Measurements from ENCODE around the gene SOCS2.

The SOCS2 gene

GRCh38 chr12:93536766-93537488 lies 35.5 kb upstream of the SOCS2 start:
- no peaks in the 10 kb centered on the region for H3K27me3 ChIP-seq (ENCODE audit: insufficient read depth, insufficient read length)
- no peaks in the 10 kb centered on the region for H3K4me1 ChIP-seq (ENCODE audit: insufficient read depth, insufficient read length)
- no peaks in the 10 kb centered on the region for H3K9me3 ChIP-seq (ENCODE audit: insufficient read depth, low read length)
- no peak for DNase-seq (ENCODE audit: low read depth, low spot score)
- TF ChIP-seq SUZ12 (IDR thresholded peaks at IDR 0.05; ENCODE audit: extremely low read depth, insufficient read depth, insufficient read length): no peak
- TF ChIP-seq ZNF274 (IDR thresholded peaks at IDR 0.05; ENCODE audit: low read depth, low read length): no peak
- TF ChIP-seq YY1 (IDR thresholded peaks at IDR 0.05; ENCODE audit: insufficient read depth, insufficient read length): no peak
- H3K36me3 ChIP-seq (ENCODE audit: insufficient read depth, insufficient read length, low read length): no peaks in the 10 kb centered on the region
- no peak overlapping the region for H3K4me3 ChIP-seq (ENCODE audit: insufficient read length, low read depth)
- H3K9ac ChIP-seq (ENCODE audit: insufficient read length, low read depth): no peak overlapping the region

GRCh38 chr12:93537769-93538168 lies 34.7 kb upstream of the SOCS2 start:
- Histone ChIP-seq H3K4me3 (ENCODE audit: insufficient read length, low read depth) (no peak overlapping the region), H3K36me3 (ENCODE audit: insufficient read depth, insufficient read length, low read length) (no peaks in the 10 kb centered on the region), H3K27me3 (ENCODE audit: insufficient read depth, insufficient read length) (no peaks in the 10 kb centered on the region), H3K9me3 (ENCODE audit: insufficient read depth, low read length) (no peaks in the 10 kb centered on the region), H3K9ac (ENCODE audit: insufficient read length, low read depth) (no peak overlapping the region), H3K4me1 (ENCODE audit: insufficient read depth, insufficient read length) (no peaks in the 10 kb centered on the region)
- DNase-seq (ENCODE audit: low read depth, low spot score): no peak
- TF ChIP-seq ZNF274 (IDR thresholded peaks at IDR 0.05; ENCODE audit: low read depth, low read length) (no peak), SUZ12 (IDR thresholded peaks at IDR 0.05; ENCODE audit: extremely low read depth, insufficient read depth, insufficient read length) (no peak), YY1 (IDR thresholded peaks at IDR 0.05; ENCODE audit: insufficient read depth, insufficient read length) (no peak)

- no peak for DNase-seq (ENCODE audit: low read depth, low spot score)
- Histone ChIP-seq H3K4me1 (ENCODE audit: insufficient read depth, insufficient read length) (no peaks in the 10 kb centered on the region), H3K36me3 (ENCODE audit: insufficient read depth, insufficient read length, low read length) (peaks cover under 1% of the 10 kb centered on the region), H3K9me3 (ENCODE audit: insufficient read depth, low read length) (no peaks in the 10 kb centered on the region), H3K4me3 (ENCODE audit: insufficient read length, low read depth) (no peak overlapping the region), H3K9ac (ENCODE audit: insufficient read length, low read depth) (no peak overlapping the region), H3K27me3 (ENCODE audit: insufficient read depth, insufficient read length) (no peaks in the 10 kb centered on the region)
- TF ChIP-seq YY1 (IDR thresholded peaks at IDR 0.05; ENCODE audit: insufficient read depth, insufficient read length) (no peak), SUZ12 (IDR thresholded peaks at IDR 0.05; ENCODE audit: extremely low read depth, insufficient read depth, insufficient read length) (no peak), ZNF274 (IDR thresholded peaks at IDR 0.05; ENCODE audit: low read depth, low read length) (no peak)
Observed at GRCh38 chr12:93539821-93540220, 32.7 kb upstream of the SOCS2 start.

GRCh38 chr12:93540466-93540865 lies 32.0 kb upstream of the SOCS2 start:
- no peak for DNase-seq (ENCODE audit: low read depth, low spot score)
- H3K9ac ChIP-seq (ENCODE audit: insufficient read length, low read depth): no peak overlapping the region
- no peak for TF ChIP-seq SUZ12 (IDR thresholded peaks at IDR 0.05; ENCODE audit: extremely low read depth, insufficient read depth, insufficient read length)
- no peak for TF ChIP-seq ZNF274 (IDR thresholded peaks at IDR 0.05; ENCODE audit: low read depth, low read length)
- TF ChIP-seq YY1 (IDR thresholded peaks at IDR 0.05; ENCODE audit: insufficient read depth, insufficient read length): no peak

GRCh38 chr12:93541578-93542225 lies 30.8 kb upstream of the SOCS2 start:
- Histone ChIP-seq H3K36me3 (ENCODE audit: insufficient read depth, insufficient read length, low read length) (peaks cover 4% of the 10 kb centered on the region), H3K9ac (ENCODE audit: insufficient read length, low read depth) (no peak overlapping the region), H3K4me1 (ENCODE audit: insufficient read depth, insufficient read length) (no peaks in the 10 kb centered on the region), H3K9me3 (ENCODE audit: insufficient read depth, low read length) (no peaks in the 10 kb centered on the region), H3K27me3 (ENCODE audit: insufficient read depth, insufficient read length) (no peaks in the 10 kb centered on the region), H3K4me3 (ENCODE audit: insufficient read length, low read depth) (no peak overlapping the region)
- DNase-seq (ENCODE audit: low read depth, low spot score): no peak
- TF ChIP-seq YY1 (IDR thresholded peaks at IDR 0.05; ENCODE audit: insufficient read depth, insufficient read length) (no peak), ZNF274 (IDR thresholded peaks at IDR 0.05; ENCODE audit: low read depth, low read length) (no peak), SUZ12 (IDR thresholded peaks at IDR 0.05; ENCODE audit: extremely low read depth, insufficient read depth, insufficient read length) (no peak)

More at GRCh38 chr12:93540466-93540865, 32.0 kb upstream of the SOCS2 start:
- Histone ChIP-seq H3K4me3 (ENCODE audit: insufficient read length, low read depth) (no peak overlapping the region), H3K27me3 (ENCODE audit: insufficient read depth, insufficient read length) (no peaks in the 10 kb centered on the region), H3K9me3 (ENCODE audit: insufficient read depth, low read length) (no peaks in the 10 kb centered on the region), H3K4me1 (ENCODE audit: insufficient read depth, insufficient read length) (no peaks in the 10 kb centered on the region), H3K36me3 (ENCODE audit: insufficient read depth, insufficient read length, low read length) (peaks cover 4% of the 10 kb centered on the region)

GRCh38 chr12:93547778-93548177 lies 24.7 kb upstream of the SOCS2 start:
- DNase-seq (ENCODE audit: low read depth, low spot score): no peak
- no peaks in the 10 kb centered on the region for H3K27me3 ChIP-seq (ENCODE audit: insufficient read depth, insufficient read length)
- H3K9ac ChIP-seq (ENCODE audit: insufficient read length, low read depth): no peak overlapping the region
- H3K36me3 ChIP-seq (ENCODE audit: insufficient read depth, insufficient read length, low read length): peaks cover 4% of the 10 kb centered on the region
- TF ChIP-seq ZNF274 (IDR thresholded peaks at IDR 0.05; ENCODE audit: low read depth, low read length): no peak
- no peak for TF ChIP-seq YY1 (IDR thresholded peaks at IDR 0.05; ENCODE audit: insufficient read depth, insufficient read length)
- TF ChIP-seq SUZ12 (IDR thresholded peaks at IDR 0.05; ENCODE audit: extremely low read depth, insufficient read depth, insufficient read length): no peak
- no peaks in the 10 kb centered on the region for H3K4me1 ChIP-seq (ENCODE audit: insufficient read depth, insufficient read length)
- H3K4me3 ChIP-seq (ENCODE audit: insufficient read length, low read depth): no peak overlapping the region
- H3K9me3 ChIP-seq (ENCODE audit: insufficient read depth, low read length): no peaks in the 10 kb centered on the region

- no peak for TF ChIP-seq YY1 (IDR thresholded peaks at IDR 0.05; ENCODE audit: insufficient read depth, insufficient read length)
- no peak for TF ChIP-seq SUZ12 (IDR thresholded peaks at IDR 0.05; ENCODE audit: extremely low read depth, insufficient read depth, insufficient read length)
- no peak for TF ChIP-seq ZNF274 (IDR thresholded peaks at IDR 0.05; ENCODE audit: low read depth, low read length)
- H3K4me3 ChIP-seq (ENCODE audit: insufficient read length, low read depth): no peak overlapping the region
- no peaks in the 10 kb centered on the region for H3K4me1 ChIP-seq (ENCODE audit: insufficient read depth, insufficient read length)
- no peak overlapping the region for H3K9ac ChIP-seq (ENCODE audit: insufficient read length, low read depth)
- DNase-seq (ENCODE audit: low read depth, low spot score): no peak
- no peaks in the 10 kb centered on the region for H3K27me3 ChIP-seq (ENCODE audit: insufficient read depth, insufficient read length)
- no peaks in the 10 kb centered on the region for H3K9me3 ChIP-seq (ENCODE audit: insufficient read depth, low read length)
- H3K36me3 ChIP-seq (ENCODE audit: insufficient read depth, insufficient read length, low read length): peaks cover 4% of the 10 kb centered on the region
Observed at GRCh38 chr12:93549174-93549573, 23.3 kb upstream of the SOCS2 start.
